ENCODE results near the gene RWDD1.
"Not testable (repeated sequence)": the region's sequence is repeated elsewhere in the genome, so short reads cannot be mapped to it uniquely, and the experiment has no call there.

The RWDD1 gene

DNA sequence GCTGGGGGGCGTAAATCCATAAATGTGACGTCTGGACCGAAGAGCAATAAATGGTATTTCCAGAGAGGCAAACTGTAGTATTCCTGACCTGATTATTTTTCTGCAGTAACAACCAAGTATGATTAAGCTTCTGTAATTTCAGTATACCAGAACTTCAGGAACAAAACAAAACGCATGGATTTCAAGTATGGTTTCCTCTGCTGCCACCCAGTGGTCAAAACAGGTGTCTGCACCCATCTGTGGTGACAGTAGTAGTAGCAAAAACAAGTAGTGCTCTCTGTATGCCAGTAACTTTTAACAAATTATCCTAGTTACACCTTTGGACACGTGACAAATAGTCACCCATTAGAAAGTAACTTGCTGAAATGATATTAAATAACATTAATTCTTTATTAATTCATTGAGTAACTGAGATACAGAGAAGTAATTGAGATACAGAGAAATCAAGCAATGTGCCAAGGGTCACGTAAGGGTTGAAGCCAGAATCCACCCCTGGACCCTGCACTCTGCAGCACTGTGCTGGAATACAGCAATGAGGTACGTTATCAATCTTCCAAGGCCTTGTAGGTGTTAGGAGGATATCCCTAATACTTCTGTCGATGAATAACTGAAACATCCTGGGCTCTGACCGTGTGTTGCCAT lies 9.8 kb upstream of the RWDD1 start:
- peak; percentile 40 for DNase-seq

DNA sequence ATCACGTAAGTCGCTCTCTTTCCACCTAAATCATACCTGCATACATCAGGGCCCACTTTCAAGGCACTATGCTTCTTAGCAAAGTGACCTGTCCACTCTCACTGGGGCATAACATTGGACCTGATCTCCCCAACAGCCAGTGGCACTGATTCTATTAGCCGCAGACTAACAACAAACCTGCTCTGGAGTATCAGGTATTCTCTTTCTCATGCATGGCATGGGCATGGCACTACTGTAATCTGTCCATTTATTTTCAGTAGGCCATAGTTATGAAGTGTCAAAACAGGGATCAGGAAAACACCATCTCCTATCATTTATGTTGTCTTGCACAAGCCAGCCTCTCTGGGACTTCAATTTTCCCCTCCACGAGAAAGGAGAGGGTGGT lies 9.3 kb upstream of the RWDD1 start:
- no peak for DNase-seq

DNA sequence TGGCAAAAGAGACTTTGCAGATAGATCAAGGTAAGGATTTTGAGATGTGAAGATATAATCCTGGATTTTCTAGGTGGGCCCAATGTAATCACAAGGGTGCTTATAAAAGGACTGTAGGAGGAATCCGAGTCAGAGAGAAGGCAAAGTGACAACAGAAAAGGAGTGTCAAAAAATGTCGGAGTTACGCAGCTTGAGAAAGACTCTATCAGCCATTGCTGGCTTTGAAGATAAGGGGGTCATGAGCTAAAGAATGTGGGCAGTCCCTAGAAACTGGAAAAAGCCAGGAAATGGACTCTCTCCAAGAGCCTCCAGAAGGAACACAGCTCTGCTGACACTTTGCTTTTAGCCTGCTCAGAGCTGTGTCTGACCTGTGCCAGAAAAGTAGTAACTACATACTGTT lies 8.7 kb upstream of the RWDD1 start:
- DNase-seq, result no peak

DNA sequence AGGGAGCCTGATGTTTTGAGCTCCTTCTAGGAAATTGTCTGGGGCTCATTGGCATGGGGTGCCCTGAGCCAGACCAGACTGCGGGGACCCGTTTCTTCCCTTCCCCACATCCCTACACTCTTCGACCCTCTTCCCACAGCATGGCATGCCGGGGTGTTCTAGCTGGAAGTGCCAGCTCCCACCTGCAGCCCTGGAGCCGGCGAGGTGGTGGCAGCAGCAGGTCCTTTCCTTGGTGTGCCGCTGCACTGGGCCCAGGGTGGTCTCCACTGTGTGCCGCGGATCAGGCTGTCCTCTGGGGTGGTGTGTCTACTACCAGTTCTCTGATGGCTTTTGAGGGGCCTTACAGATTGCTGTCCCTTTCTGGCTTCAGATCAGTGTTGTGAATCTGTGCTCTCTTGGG lies 7.5 kb upstream of the RWDD1 start:
- DNase-seq, result no peak

DNA sequence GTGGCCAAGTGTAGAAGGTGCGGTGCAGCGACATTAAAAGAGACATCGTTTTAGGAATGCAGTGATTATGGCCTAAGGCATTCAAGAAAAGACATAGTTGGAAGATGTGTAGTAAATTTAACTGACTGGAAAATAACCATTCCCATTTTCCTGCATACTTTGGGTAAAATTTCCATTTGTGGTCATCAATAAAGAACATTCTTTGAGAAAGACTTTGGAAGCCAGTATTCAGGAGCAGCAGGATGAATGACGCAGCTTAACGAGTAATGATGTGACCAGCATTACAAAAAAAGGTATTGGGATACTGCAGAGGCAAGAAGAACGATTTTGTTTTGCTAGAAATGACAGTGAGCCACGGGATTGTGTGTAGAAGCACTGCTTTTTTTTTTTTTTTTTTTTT lies 7.0 kb upstream of the RWDD1 start:
- no peak for DNase-seq

DNA sequence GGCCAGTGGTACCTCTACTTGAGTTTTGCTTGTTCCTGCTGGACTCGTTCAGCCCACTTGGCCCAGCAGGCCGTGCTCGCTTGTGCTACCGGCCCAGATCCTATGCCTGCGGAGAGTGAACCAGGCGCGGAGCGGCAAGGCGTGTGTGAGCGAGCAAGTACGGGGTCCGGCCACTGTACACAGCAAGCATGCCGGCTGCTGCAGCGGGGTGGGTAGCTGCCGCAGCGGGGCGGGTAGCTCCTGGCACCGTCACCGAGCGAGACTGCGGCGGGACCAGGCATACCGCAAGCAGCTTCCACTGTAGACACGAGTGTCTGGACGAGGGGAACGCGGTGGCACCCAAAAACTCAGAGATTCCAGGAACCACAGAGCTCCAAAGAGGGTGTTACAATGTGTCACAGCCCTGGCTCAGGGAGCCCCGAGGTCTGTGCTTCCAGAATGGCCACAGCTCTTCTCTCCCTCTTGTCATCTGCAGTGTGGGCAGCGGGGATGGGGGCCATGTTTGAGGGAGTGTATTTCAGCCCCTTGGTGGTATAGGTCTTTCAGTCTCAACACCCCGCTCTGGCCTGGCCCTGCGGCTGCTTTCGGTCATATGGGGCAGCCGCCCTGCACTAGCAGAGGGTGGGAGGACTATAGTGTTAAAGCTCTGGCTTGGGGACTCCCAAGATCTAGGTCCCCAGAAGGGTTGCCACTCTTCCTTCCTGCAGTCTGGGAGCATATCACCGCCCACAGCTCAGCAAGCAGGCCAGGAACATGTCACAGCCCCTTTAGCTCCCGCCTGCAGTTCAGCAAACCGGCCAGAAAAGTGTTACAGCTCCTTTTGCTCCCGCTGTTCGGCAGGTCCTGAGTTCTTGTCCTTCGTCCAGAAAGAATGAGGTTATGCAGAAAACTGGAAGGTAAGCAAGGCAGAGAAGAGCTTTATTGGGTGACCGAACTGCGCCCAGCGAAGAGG lies 6.1 kb upstream of the RWDD1 start:
- DNase-seq, result no peak

DNA sequence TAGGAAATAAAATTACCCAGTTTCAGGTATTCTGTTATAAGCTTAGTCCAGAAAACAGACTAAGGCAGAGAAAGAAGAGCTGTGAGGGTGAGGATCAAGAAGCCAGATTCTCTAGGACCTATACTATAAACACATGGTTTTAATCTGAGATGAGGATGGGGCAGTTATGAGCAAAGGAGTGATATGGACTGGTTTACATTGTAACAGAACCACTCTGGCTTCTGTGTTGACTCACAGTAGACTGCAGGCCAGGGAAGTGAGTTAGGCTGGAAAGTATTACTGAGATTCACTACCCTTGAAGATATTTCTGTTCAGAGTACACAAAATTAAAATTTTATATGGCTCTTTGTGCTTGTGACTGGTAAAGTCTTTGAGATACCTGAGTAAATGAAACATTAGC lies 3.2 kb upstream of the RWDD1 start:
- DNase-seq, result no peak

DNA sequence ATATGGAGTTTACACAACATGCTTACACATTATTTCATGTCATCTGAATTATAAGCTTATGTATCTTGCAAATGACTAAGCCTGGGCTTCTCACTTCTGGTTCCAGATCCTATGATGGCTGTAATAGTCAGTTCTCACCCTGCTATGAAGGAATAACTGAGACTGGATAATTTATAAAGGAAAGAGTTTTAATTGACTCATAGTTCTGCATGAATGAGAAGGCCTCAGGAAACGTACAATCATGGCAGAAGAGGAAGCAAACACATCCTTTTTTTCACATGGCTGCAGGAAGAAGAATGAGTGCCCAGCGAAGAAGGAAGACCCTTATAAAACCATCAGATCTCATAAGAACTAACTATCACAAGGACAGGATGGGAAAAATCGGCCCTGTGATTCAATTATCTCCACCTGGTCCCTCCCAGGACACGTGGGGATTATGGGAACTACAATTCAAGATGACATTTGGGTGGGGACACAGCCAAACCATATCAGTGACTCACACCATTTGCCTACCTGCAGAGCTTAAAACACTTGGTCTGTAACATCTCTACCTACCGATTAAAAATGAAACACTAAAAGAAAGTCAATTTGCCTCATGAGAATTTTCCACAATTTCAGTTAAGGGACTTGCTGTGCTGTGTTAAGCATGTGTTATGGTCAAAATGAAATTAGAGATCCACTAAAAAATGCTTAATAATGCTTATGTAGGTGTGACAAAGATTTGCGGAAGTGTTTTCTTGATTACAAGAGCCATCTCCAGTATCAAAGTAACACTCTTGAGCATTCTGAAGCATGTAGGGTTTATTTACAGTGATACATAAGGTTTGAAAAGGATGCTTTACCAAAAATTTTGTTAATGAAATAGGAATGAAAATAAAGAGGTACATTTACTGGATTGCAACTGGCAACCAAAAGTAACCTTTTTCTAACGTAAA lies 2.2 kb upstream of the RWDD1 start:
- no peak for DNase-seq

DNA sequence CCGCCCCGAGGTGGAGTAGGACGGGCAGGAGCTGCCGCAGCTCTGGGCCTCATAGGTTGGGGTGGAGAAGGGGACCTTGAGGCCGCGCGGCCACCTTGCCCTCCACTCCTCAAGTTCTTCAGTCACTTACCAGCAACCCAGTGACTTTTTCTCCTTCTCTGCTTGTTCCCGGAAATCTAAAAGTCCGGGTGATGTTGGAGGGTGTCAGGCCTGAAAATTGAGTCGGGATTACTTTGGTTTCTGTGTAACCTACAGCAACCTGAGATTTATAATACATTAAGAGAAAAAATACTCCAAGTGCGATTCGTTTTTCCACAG lies 338 bp downstream of the RWDD1 start:
- DNase-seq, result no peak

DNA sequence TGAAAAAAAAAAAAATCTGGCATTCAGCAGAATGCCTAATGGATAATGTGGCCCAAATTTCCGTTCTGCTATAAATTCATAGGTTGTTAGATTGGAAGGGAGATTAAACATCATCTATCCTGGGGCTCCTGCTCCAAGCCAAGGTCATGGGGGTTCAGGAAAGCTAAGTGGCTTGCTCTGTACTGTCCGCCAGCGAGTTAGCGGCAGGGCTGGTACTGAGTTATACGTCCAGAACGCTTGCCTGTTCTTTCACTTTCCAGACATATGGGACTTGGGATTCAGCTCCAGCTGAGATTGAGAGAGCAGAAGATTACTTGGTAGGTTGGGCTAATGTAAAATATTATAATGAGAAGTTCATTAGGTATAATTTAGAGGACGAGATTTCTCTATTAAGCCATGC lies 858 bp downstream of the RWDD1 start:
- no peak for DNase-seq

DNA sequence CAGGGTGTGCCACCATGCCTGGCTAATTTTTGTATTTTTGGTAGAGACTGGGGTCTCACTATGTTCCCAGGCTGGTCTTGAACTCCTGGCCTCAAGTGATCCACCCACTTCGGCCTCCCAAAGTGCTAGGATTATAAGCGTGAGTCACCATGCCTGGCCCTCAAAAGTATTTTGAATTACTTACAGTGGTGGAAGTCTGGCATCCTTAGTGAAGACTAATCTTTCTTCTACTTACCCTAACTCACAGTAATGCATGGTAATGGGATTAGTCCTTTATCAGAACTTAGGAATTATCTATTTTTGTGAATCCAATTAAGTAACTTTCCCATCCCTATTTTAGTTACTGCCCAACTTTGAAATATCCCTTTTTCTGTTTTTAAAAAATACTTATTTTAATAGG lies 3.9 kb downstream of the RWDD1 start:
- no peak for DNase-seq

DNA sequence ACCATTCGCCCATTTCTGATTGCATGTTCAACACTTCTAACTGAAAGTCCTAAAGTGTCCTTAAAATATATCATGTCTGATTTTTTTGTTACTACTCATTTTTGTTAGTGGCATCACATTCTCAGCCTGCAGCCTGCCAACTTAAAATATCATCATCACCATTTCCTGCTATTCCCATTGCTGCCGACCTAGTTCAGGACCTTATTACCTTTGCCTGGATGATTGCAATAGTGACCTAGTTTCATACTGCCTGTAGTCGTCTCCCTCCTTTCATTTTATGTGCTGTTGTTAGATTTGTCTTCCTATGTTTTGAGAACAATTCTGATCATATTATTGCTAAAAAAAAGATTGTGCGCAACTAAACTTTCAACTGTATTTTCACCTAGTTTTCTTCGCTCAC lies 6.2 kb downstream of the RWDD1 start:
- DNase-seq, result no peak

DNA sequence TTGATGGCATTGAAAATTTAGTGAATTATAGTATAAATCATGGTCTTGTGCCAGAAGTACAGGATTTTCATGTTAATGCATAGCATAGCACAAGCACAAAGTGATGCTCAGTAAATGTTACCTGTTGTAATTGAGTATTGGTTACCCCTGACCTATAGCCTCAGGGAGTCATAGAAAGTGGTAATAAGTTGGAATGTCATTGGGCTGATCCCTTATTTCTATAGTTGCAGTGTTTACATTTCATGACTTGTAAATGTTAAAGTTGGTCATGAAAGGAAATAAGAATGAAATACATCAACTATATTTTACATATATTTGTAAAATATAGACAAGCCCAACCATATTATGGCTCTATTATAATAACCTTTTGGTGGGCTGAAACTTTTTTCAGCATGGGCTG lies 7.0 kb downstream of the RWDD1 start:
- no peak for DNase-seq

DNA sequence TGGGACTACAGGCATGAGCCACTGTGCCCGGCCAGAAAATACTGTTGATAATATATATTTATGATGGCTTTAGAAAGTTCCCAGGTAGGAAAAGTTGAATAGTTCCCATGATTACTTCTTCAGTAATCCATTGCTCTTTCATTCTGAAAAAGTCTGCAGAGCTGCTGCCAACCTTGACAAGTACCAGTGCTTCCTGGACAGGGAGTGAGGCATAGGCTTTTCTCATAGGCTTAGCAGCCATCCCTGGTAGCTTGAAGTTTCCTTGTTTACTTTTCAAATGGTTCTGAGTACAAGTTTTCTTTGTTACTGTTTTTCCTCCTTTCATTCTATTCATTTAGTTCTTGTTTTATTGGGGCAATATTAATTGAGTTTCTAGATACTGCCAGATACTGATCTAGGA lies 7.8 kb downstream of the RWDD1 start:
- DNase-seq, result no peak

DNA sequence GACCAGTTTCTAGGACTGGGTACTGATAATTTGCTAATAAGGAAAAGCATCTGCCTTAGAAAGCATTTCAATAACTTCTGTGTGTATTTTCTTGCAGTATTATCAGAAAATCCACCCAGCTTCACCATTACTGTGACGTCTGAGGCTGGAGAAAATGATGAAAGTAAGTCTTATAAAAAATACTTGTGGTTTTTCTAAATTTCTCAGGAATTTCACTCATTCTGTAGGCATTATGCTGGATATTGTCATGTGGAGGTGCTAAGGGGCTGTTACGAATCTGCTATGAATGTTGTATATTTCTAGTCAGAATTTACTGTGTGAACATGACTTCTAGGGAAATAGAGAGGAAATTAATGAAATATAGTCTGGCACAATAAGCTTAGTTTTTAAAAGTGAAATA lies 8.9 kb downstream of the RWDD1 start:
- DNase-seq, result no peak

DNA sequence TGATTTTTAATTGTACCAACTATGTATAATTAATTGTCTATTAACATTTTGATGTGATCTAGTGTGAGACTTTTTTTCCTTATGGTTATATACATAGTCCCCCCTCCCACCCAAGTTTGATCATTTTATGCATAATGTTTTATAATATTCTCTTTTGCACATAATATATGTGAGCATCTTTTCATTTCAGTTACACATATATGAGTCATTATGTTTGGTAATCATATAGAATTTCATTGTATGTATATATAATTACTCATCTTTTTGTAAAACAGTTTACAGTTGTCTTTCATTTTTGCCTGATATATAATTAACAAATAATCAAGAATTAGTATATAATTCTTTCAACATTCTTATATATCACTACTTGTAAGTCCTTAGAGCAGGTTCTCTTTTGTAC lies 15.0 kb downstream of the RWDD1 start:
- no peak for DNase-seq

DNA sequence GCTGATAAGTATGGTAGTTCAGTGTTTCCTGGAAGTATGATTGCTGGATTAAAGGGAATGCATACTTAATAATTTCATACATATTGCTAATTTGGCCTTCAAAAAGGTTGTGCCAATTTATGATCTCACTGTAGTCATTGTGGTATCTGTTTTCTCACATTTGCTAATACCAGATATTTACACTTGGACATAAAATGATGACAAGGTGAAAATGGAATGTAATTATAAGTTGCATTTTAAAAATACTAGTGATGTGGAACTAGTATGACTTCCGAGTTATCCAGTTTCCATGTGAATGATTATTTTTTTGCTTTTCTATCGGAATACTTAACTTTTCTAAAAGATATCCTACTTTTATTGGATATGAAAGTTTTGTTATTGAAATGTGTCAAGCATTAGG lies 15.4 kb downstream of the RWDD1 start:
- DNase-seq, result no peak

DNA sequence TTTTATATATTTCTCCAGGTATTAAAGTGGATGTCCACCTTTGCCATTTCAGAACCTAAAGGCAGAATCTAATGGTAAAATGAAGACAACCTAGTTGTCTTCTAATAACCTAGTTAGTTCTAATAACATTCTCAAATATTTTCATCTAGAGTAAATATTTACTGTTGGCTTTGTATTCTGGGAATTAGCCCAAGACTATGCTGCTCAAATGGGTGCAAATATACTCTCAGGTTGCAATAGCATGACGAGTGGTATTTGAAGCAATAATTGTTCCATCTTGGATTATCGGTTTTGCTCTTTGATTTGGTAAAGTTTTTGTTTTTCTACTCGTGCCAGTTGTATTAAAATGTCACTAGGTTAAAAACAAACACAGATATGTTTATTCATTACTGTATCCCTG lies 23.9 kb downstream of the RWDD1 start:
- DNase-seq, result no peak

DNA sequence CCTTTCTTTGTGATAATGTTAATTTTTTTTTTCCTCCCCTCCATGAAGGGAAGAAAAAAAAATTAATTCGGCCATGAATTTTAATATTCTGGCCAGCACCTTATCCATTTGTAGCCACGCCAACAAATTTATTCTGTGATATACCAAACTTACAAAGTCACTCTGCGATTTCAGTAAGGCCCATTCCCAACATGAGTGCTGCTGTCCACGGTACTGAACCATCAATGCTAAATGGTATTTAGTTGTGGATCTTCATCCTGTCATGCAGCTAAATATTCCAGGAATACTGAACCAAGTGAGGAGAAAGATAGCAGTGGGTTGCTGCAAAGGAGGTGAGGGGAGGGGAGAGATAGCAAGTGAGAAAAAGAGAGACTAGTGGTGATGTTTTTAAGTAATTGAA lies 25.5 kb downstream of the RWDD1 start:
- DNase-seq, result no peak

DNA sequence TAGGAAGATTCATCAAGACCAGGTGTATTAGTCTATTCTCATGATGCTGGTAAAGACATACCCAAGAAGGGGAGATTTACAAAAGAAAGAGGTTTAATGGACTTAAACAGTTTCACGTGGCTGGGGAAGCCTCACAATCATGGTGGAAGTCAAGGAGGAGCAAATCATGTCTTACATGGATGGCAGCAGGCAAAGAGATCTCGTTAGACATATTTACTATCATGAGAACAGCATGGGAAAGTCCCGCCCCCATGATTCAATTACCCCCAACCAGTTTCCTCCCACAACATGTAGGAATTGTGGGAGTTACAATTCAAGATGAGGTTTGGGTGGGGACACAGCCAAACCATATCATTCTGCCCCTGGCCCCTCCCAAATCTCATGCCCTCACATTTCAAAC lies 32.6 kb downstream of the RWDD1 start:
- DNase-seq, result not testable (repeated sequence)

DNA sequence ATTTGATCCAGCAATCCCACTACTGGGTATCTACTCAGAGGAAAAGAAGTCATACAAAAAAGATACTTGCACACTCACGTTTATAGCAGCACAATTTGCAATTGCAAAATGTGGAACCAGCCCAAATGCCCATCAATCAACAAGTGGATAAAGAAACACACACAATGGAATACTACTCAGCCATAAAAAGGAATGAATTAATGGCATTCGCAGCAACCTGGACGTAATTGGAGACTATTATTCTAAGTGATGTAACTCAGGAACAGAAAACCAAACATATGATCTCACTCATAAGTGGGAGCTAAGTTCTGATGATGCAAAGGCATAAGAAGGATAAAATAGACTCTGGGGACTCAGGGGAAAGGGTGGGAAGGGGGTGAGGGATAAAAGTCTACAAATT lies 33.6 kb downstream of the RWDD1 start:
- DNase-seq, result not testable (repeated sequence)

DNA sequence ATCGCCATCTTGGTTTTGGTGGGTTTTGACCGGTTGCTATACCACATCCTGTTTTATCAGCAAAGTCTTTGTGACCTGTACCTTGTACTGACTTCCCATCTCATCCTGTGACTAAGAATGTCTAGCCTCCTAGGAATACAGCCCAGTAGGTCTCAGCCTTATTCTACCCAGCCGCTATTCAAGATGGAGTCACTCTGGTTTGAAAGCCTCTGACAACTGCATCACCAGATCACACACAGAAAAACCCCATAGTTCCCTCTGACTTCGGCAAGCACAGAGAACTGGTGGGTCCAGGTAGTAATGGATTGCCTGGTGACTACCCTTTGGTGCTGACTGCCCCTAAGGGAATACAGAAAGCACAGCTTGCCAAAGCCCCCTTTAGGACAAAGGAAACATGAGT lies 34.6 kb downstream of the RWDD1 start:
- no peak for DNase-seq

DNA sequence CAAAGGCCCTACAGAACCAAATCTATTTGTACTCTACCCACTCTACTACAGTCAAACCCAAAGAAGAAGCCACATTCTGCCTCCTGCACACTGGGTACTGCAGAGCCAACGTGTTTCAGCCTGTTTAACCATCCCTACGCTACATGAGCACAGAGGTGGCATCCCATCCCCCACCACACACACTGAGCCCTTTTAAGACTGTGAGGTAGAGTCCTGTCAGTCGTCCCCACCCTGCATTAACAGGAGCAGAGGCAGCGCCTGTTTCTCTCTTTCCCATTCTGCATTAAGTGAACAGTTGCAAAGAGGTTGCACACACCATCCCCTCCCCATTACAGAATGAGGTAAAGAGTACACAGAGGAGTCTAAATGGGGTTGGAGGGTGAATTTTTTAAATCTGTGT lies 39.8 kb downstream of the RWDD1 start:
- no peak for DNase-seq

All from activated effector memory CD4-positive, alpha-beta T cell treated with Interleukin-2 at 50 U/mL for 16 hours (primary cell).